K562 (cell line): ENCODE results near the gene LRRC26. TPM values are rescaled to one million over a fixed set of nuclear protein-coding genes. Genes with fewer than 3 reads are reported as not detected.

Experiments
- HDAC6 ChIP-seq: IDR thresholded peaks from 2 replicates; pipeline ENCODE4 v1.6.1; 2012; ENCODE audit warnings: low read depth, mild to moderate bottlenecking, control low read depth, inconsistent platforms, low read length, moderate library complexity
- L3MBTL2 ChIP-seq: fragments of 450-650 bp; IDR thresholded peaks from 2 replicates; pipeline ENCODE4 v1.6.1; 2016; ENCODE audit warnings: mild to moderate bottlenecking, moderate library complexity
- SRSF3 ChIP-seq: fragments of 200-400 bp; formaldehyde crosslinking; IDR thresholded peaks from 2 replicates; pipeline ENCODE4 v1.6.1; 2016; ENCODE audit warnings: mild to moderate bottlenecking, low read length, moderate library complexity; ENCODE audit not compliant: insufficient read depth
- ZKSCAN8 ChIP-seq: fragments of 200-800 bp; sonication (Bioruptor generic); IDR thresholded peaks from 2 replicates; pipeline ENCODE4 v1.6.1; 2016; ENCODE audit warnings: missing genetic modification characterization, missing compliant biosample characterization
- polyA plus RNA-seq, 8 experiments: library from polyadenylated mRNA; depleted of rRNA in 4 of 8; stranded (reverse) in 5 of 8; unstranded in 3 of 8; fragments of >200 nt; fragmentation: Nextera tagmentation in 2 of 8; fragmentation: Illumina TruSeq in 1 of 8; extraction: Ambion mirVana in 2 of 8; extraction: Trizol in 1 of 8; gene quantifications; 2 replicates each; pipeline versions ENCODE4 v1.2.1 to v1.2.3, GENCODE V29; 2011 to 2014; ENCODE audit warnings: inconsistent platforms in 1 of 8, missing spikeins in 1 of 8
- total RNA-seq, 7 experiments: library from RNA; depleted of rRNA in 6 of 7; stranded (reverse); fragments of >200 nt in 6 of 7; fragmentation: Illumina TruSeq in 2 of 7; extraction: Trizol in 2 of 7; gene quantifications; 2 replicates each; pipeline versions ENCODE4 v1.2.1 to v1.2.3, GENCODE V29; 2011 to 2021; ENCODE audit warnings: low replicate concordance in 1 of 7
- TF ChIP-seq, protein P1 (sequence below): fragments of 250-450 bp; sonication (Bioruptor Pico); IDR thresholded peaks from 2 replicates; pipeline ENCODE4 v1.5.0; 2021
- TF ChIP-seq, protein P2 (sequence below): fragments of 250-450 bp; sonication (Bioruptor Pico); IDR thresholded peaks from 2 replicates; pipeline ENCODE4 v1.4.0; 2020; ENCODE audit warnings: borderline replicate concordance

Gene LRRC26
- total and polyA plus RNA-seq, 9 of the 15 experiments (the other 6 are each of a cell fraction or from before 2014, with no cell fraction given): not detected

DNA sequence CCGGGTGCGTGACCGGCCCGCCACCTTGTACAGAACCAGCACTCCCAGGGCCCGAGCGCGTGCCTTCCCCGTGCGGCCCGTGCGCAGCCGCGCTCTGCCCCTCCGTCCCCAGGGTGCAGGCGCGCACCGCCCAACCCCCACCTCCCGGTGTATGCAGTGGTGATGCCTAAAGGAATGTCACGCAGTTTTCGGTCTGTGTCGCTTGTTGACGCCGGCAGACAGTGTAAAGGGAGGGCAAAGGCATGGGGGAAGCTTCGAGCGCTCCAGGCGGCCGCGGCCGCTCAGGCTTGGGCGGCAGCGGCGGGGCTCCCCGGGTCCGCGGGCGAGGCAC lies 1.3 kb downstream of the LRRC26 start (continued):
- TF ChIP-seq, protein P1, sequence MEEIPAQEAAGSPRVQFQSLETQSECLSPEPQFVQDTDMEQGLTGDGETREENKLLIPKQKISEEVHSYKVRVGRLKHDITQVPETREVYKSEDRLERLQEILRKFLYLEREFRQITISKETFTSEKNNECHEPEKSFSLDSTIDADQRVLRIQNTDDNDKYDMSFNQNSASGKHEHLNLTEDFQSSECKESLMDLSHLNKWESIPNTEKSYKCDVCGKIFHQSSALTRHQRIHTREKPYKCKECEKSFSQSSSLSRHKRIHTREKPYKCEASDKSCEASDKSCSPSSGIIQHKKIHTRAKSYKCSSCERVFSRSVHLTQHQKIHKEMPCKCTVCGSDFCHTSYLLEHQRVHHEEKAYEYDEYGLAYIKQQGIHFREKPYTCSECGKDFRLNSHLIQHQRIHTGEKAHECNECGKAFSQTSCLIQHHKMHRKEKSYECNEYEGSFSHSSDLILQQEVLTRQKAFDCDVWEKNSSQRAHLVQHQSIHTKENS (CRISPR knock-in tag): no peak
- TF ChIP-seq SRSF3 (no peak), HDAC6 (0 out of 2 replicates have a peak, but pooled peaks have one; percentile 47), ZKSCAN8 (CRISPR knock-in tag) (peak; percentile 97), L3MBTL2 (0 out of 2 replicates have a peak, but pooled peaks have one; percentile 18)
- TF ChIP-seq, protein P2, sequence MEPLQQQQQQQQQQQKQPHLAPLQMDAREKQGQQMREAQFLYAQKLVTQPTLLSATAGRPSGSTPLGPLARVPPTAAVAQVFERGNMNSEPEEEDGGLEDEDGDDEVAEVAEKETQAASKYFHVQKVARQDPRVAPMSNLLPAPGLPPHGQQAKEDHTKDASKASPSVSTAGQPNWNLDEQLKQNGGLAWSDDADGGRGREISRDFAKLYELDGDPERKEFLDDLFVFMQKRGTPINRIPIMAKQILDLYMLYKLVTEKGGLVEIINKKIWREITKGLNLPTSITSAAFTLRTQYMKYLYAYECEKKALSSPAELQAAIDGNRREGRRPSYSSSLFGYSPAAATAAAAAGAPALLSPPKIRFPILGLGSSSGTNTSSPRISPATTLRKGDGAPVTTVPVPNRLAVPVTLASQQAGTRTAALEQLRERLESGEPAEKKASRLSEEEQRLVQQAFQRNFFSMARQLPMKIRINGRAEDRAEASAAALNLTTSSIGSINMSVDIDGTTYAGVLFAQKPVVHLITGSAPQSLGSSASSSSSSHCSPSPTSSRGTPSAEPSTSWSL: no peak
- TF ChIP-seq, all 486 proteins: peak for 5
